ENCODE results near the gene GDPD1.
A peak's percentile ranks its signal among the peaks of the same experiment; 100 is the strongest.
"Not testable (repeated sequence)": the region's sequence is repeated elsewhere in the genome, so short reads cannot be mapped to it uniquely, and the experiment has no call there.

Gene GDPD1

GRCh38 chr17:59220328-59221158, at the start of gene GDPD1:
GDPD1 (plus strand) TSS chr17:59220511; CDS start chr17:59220610, 99 bp downstream.
- DNase-seq, result peak; percentile 91

GRCh38 chr17:59172436-59173004, 47.8 kb upstream of the GDPD1 start:
- DNase-seq, result no peak

GRCh38 chr17:59174671-59175070, 45.6 kb upstream of the GDPD1 start:
- no peak for DNase-seq

GRCh38 chr17:59175076-59175475, 45.2 kb upstream of the GDPD1 start:
- DNase-seq, result no peak

- peak; percentile 7 for DNase-seq
These were observed 41.9 kb upstream of the GDPD1 start for GRCh38 chr17:59178266-59178985.

GRCh38 chr17:59179601-59180000, 40.7 kb upstream of the GDPD1 start:
- not testable (repeated sequence) for DNase-seq

- no peak for DNase-seq
These were observed 39.7 kb upstream of the GDPD1 start for GRCh38 chr17:59180626-59181025.

- DNase-seq, result no peak
These were observed 38.8 kb upstream of the GDPD1 start for GRCh38 chr17:59181481-59181880.

GRCh38 chr17:59185997-59186396, 34.3 kb upstream of the GDPD1 start:
- DNase-seq, result no peak

- no peak for DNase-seq
These were observed 33.5 kb upstream of the GDPD1 start for GRCh38 chr17:59186850-59187249.

- no peak for DNase-seq
These were observed 29.5 kb upstream of the GDPD1 start for GRCh38 chr17:59190806-59191205.

GRCh38 chr17:59193336-59193862, 26.9 kb upstream of the GDPD1 start:
- no peak for DNase-seq

- DNase-seq, result no peak
These were observed 20.9 kb upstream of the GDPD1 start for GRCh38 chr17:59199398-59199797.

GRCh38 chr17:59202320-59202719, 18.0 kb upstream of the GDPD1 start:
- no peak for DNase-seq

- DNase-seq, result no peak
These were observed 941 bp upstream of the GDPD1 start for GRCh38 chr17:59219370-59219769.

- DNase-seq, result no peak
These were observed 351 bp upstream of the GDPD1 start for GRCh38 chr17:59219992-59220327.

- DNase-seq, result no peak
These were observed 992 bp downstream of the GDPD1 start for GRCh38 chr17:59221159-59221847.

GRCh38 chr17:59223813-59224212, 3.5 kb downstream of the GDPD1 start:
- DNase-seq, result no peak

- not testable (repeated sequence) for DNase-seq
These were observed 8.3 kb downstream of the GDPD1 start for GRCh38 chr17:59228588-59228987.

- DNase-seq, result no peak
These were observed 10.5 kb downstream of the GDPD1 start for GRCh38 chr17:59230764-59231163.

- DNase-seq, result no peak
These were observed 14.3 kb downstream of the GDPD1 start for GRCh38 chr17:59234631-59235030.

- DNase-seq, result no peak
These were observed 18.6 kb downstream of the GDPD1 start for GRCh38 chr17:59238906-59239305.

- DNase-seq, result no peak
These were observed 23.8 kb downstream of the GDPD1 start for GRCh38 chr17:59244081-59244480.

Measured in fibroblast of upper back skin (primary cell).